ENCODE measurements around the gene SS18L1.

Gene SS18L1

GRCh38 chr20:62163485-62163865 lies 19.9 kb downstream of the SS18L1 start:
- TF ChIP-seq, protein P1, sequence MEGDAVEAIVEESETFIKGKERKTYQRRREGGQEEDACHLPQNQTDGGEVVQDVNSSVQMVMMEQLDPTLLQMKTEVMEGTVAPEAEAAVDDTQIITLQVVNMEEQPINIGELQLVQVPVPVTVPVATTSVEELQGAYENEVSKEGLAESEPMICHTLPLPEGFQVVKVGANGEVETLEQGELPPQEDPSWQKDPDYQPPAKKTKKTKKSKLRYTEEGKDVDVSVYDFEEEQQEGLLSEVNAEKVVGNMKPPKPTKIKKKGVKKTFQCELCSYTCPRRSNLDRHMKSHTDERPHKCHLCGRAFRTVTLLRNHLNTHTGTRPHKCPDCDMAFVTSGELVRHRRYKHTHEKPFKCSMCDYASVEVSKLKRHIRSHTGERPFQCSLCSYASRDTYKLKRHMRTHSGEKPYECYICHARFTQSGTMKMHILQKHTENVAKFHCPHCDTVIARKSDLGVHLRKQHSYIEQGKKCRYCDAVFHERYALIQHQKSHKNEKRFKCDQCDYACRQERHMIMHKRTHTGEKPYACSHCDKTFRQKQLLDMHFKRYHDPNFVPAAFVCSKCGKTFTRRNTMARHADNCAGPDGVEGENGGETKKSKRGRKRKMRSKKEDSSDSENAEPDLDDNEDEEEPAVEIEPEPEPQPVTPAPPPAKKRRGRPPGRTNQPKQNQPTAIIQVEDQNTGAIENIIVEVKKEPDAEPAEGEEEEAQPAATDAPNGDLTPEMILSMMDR (IDR thresholded peaks at IDR 0.05; ENCODE audit: low read depth, low read length): no peak
- DNase-seq (ENCODE audit: extremely low read depth, low read depth): no peak

DNA sequence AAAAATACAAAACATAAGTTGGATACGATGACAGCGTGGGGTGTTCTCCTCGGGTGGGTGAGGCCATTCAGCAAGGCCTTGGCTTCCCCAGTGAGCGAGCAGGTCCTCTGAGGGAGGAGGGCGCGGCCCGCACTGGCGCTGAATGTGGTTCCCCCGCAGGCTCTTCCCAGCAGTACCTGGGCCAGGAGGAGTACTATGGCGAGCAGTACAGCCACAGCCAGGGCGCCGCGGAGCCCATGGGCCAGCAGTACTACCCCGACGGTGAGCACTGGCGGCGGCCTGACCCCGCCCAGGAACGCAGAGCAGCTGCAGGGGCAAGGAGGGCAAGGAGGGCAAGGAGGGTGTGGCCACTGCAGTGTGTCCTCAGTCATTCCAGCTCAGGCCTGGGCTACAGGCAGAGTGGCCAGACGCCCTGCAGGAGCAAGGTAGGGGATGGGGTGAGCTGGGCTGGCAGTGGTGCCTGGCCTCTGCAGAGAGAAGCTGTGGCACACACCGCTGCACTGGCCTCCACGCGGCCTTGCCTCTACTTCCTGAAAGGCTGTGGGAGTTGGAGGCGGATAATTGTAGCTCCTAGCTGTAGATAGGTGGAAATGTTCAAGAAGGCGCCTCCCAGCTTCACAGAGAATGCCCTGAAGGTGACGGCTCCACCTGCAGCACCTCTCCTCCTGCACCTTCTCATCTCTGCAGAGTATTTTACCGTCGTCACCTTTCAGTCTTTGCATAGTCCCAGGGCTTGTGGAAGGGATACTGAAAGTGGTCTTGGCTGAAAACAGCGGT lies 20.6 kb downstream of the SS18L1 start:
- TF ChIP-seq, protein P1 (IDR thresholded peaks at IDR 0.05; ENCODE audit: low read depth, low read length): no peak
- DNase-seq (ENCODE audit: extremely low read depth, low read depth): no peak

GRCh38 chr20:62164879-62165761 lies 21.6 kb downstream of the SS18L1 start:
- TF ChIP-seq, protein P1 (IDR thresholded peaks at IDR 0.05; ENCODE audit: low read depth, low read length): no peak
- no peak for DNase-seq (ENCODE audit: extremely low read depth, low read depth)

DNA sequence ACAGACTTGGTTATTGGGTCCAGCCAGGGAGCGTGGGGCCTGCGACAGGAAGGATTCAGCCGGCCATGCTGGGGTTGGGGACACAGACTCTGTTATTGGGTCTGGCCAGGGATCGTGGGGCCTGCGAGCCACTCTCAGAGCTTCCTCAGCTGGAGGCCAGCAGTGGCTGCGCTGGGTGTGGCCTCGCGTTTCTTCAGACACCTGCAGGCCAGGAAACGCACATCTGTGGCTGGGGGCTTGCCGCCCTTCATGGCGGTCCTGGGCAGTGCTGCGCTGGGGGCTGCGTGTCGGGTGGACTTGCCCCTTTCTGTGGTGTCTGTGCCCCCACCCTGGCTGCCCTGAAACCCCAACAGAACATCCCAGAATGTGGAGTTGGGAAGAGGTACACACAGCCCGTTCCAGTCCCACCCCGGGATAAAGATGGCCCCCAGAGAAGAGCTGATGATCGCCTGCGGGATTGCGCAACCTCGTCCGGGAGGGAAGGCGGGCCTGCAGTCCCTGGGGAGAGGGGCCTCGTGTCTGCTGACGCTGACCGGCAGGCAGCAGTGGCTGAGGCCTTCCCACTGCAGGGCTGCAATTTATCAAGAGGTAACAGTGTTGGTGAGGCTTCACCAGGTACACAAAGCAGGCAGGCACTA lies 22.3 kb downstream of the SS18L1 start:
- no peak for DNase-seq (ENCODE audit: extremely low read depth, low read depth)
- TF ChIP-seq, protein P1 (IDR thresholded peaks at IDR 0.05; ENCODE audit: low read depth, low read length): no peak

GRCh38 chr20:62167474-62167873 lies 23.9 kb downstream of the SS18L1 start:
- DNase-seq (ENCODE audit: extremely low read depth, low read depth): no peak
- TF ChIP-seq, protein P1 (IDR thresholded peaks at IDR 0.05; ENCODE audit: low read depth, low read length): no peak

DNA sequence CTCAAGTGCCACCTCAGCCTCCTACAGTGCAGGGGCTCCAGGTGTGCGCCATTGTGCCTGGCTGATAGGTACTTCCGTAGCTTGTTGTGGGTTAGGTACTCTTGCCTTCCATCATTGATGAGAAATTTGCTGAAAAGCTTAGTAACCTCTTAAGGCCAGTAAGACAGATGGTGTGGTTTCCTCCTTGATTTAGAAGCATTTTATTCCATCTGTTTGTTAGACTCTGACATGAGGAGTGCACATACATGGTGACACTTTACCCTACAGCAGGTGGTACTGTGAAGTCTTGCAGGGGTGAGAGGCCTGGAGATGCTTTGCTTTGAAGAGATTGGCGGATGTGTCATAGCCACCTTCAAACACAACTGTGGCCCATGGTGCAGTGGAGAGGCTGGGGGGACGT lies 24.5 kb downstream of the SS18L1 start:
- TF ChIP-seq, protein P1 (IDR thresholded peaks at IDR 0.05; ENCODE audit: low read depth, low read length): no peak
- DNase-seq (ENCODE audit: extremely low read depth, low read depth): no peak
